ENCODE results near the gene GALNT9.

The GALNT9 gene

GRCh38 chr12:132163911-132164288 lies 165.5 kb downstream of the GALNT9 start:
- no peak for DNase-seq

- no peak for DNase-seq
Measured at GRCh38 chr12:132163041-132163910, 166.1 kb downstream of the GALNT9 start.

- no peak for DNase-seq
Measured at GRCh38 chr12:132162508-132163031, 166.8 kb downstream of the GALNT9 start.

- DNase-seq, result no peak
Measured at GRCh38 chr12:132161796-132162507, 167.4 kb downstream of the GALNT9 start.

- no peak for DNase-seq
Measured at GRCh38 chr12:132161036-132161781, 168.2 kb downstream of the GALNT9 start.

- no peak for DNase-seq
Measured at GRCh38 chr12:132160601-132161035, 168.8 kb downstream of the GALNT9 start.

- DNase-seq, result no peak
Measured at GRCh38 chr12:132160016-132160415, 169.4 kb downstream of the GALNT9 start.

- no peak for DNase-seq
Measured at GRCh38 chr12:132159555-132160003, 169.8 kb downstream of the GALNT9 start.

GRCh38 chr12:132158677-132159554 lies 170.5 kb downstream of the GALNT9 start:
- DNase-seq, result no peak

GRCh38 chr12:132157733-132158409 lies 171.5 kb downstream of the GALNT9 start:
- DNase-seq, result no peak

- no peak for DNase-seq
Measured at GRCh38 chr12:132156573-132157325, 172.6 kb downstream of the GALNT9 start.

- no peak for DNase-seq
Measured at GRCh38 chr12:132155771-132156572, 173.4 kb downstream of the GALNT9 start.

GRCh38 chr12:132154941-132155770 lies 174.2 kb downstream of the GALNT9 start:
- no peak for DNase-seq

- DNase-seq, result no peak
Measured at GRCh38 chr12:132154341-132154761, 175.0 kb downstream of the GALNT9 start.

GRCh38 chr12:132153501-132154340 lies 175.7 kb downstream of the GALNT9 start:
- DNase-seq, result peak; percentile 36

- no peak for DNase-seq
Measured at GRCh38 chr12:132152953-132153352, 176.4 kb downstream of the GALNT9 start.

GRCh38 chr12:132152411-132152821 lies 177.0 kb downstream of the GALNT9 start:
- no peak for DNase-seq

All from NCI-H446 treated with DMSO at 0.1 percent for 48 hours (cell line).